LHCN-M2 (cell line): ENCODE results near the gene EFCAB3. TPM values are rescaled to one million over a fixed set of nuclear protein-coding genes. Genes with fewer than 3 reads are reported as not detected.
"Not testable (repeated sequence)": the region's sequence is repeated elsewhere in the genome, so short reads cannot be mapped to it uniquely, and the experiment has no call there.

Experiments used
- DNase-seq: peaks from one replicate; pipeline ENCODE4 v3.0.0-alpha.2; 2012; ENCODE audit warnings: low read depth
- polyA plus RNA-seq: library from polyadenylated mRNA; unstranded; fragments of >200 nt; gene quantifications from one replicate; pipeline ENCODE4 v1.2.1, GENCODE V29; 2012; ENCODE audit warnings: missing spikeins
- total RNA-seq: library from RNA; depleted of rRNA; stranded (reverse); fragments of >200 nt; gene quantifications from 2 replicates; pipeline ENCODE4 v1.2.3, GENCODE V29; 2014; rRNA removed

Gene EFCAB3
- total RNA-seq, result not detected in 2 replicates
- polyA plus RNA-seq, result not detected

DNA sequence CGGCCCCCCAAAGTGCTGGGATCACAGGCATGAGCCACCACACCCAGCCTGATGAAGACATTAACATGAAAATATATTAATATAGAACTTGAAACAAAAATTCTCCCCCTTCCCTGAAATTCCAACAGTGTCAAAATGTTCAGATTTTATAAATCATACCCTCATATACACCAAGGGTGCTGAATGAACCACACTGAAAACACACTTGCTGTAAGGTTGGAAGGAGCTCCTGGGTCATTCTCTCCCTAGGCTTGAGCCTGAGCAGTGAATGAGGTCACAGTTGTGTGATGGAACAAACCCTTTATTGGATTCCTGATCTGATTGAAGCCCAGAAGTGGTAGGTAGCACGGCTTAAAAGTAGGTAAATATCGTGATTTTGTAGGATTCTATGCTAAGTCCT lies at the start of gene EFCAB3:
EFCAB3 (plus strand) TSS at position 301 of the 400 bp plus-strand sequence. CDS start 2,427 bp downstream, outside the sequence.
- no peak for DNase-seq

DNA sequence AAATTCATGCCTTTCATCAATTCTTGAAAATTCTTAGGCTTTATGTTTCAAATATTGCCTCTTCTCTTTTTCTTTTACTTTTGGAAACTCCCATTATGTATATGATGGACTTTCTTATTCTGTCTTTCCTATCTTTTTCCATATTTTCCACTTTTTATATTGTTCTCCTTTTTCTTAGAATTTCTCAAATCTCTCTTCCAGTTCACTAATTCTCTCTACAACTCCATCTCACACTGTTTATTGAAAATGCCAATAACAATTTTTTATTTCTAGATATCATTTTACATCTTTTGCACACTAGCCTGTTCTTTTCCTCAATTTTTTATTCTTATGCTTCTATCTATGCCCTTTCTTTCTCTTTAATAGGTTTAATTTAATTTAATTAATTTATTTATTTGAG lies 43.8 kb upstream of the EFCAB3 start:
- no peak for DNase-seq

DNA sequence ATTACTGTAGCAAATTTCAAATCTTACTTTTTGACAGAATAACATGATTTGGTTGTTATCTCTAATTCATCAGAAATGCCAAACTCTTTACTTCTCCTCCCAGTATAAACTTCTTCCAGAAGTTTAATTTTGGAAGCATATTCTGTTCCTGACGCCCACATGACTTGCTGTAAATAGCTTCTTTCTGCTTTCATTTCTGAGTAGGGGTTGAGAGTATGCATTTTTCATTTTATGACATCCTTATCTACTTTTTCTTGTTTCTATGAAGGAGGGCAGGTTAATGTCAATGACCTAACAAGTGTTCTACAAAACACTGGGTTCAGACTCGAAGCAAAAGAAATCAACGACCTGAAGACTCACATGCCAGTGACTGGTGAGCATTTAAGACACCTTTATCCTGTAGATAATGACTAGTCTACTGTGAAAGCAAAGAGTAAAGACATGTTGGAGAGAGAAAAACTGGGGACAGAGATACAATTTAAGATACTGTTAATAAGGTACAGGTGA lies 36.5 kb upstream of the EFCAB3 start:
- no peak for DNase-seq

DNA sequence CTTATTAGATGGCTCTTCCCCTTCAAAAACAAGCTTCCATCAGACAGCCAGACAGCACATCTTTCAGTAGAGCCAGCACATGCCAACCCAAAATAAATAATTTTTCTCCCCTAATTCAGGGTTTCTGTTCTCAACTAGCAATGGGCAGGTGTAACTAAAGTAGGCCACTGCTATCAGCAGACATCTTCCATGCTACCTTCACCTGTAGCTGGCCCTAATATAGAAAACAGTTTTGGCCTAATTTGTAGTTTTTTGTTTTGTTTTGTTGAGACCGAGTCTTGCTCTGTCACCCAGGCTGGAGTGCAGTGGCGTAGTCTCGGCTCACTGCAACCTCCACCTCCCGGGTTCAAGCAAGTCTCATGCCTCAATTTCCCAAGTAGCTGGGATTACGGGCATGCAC lies 29.2 kb upstream of the EFCAB3 start:
- DNase-seq, result no peak

DNA sequence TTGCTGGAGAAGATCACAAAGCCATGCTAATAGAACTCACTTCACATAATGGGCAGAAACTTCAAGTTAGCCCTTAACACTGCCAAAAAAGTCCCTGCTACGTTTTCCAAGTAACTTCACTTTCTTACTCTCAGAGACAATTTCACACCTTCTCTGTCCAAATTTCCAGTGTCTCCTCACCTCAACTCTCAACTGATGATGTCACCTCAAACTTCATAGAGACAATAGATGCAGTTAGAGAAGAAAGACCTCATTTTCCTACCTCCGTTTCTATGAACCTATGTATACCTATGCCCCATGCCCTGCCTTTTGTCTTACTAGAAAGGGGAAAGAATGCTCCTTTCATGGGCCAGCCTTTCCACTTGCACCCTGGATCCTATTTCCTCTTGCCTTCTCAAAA lies 14.2 kb upstream of the EFCAB3 start:
- DNase-seq, result no peak

DNA sequence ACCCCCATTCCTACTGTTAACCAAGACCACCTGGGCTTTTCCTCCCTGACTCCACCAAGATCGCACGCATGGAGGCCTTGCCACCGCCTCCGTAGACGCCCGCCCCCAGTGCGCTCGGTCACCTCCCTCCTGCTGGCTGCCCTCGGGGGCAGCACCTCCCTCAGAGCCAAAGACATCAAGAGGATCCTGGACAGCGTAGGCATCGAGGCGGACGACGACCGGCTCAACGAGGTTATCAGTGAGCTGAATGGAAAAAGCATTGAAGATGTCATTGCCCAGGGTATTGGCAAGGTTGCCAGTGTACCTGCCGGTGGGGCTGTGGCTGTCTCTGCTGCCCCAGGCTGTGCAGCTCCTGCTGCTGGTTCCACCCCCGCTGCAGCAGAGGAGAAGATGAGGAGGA lies 1.2 kb downstream of the EFCAB3 start:
- DNase-seq, result no peak

DNA sequence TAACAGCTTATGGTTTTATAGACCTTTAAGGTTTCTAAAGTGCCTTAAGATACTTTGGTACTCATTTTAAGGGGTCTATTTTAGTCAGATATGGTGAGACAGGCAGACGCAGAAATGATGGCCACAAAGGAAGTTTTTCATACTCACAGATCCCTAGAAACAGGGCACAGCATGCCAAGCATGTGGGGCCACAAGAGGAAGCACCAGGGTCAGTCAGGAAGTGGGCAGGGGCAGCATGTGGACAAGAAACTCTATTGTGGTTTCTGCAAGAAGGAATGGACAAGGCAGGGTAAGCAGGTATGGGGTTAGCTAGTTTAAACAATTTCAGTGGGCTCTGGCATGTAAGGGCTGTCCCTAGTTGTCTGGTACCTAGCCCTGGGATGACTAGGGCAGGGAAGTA lies 8.5 kb downstream of the EFCAB3 start:
- DNase-seq, result no peak

DNA sequence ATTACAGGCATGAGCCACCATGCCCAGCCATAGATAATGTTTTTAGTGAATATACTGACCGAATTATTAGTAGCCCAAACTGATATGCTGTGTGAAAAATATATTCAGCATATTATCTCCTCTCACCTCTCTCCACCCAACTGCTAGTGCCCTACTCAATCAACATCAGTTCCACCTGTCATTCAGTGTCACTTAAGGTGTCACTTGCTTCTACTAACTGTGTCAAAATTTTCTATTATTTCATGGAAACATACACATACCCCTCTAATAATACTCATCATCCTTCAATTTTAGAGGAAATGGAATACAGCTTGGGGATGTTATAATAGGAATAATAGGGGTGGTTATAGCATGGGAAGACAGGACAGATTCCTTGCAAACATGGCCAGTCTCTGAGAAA lies 12.6 kb downstream of the EFCAB3 start:
- no peak for DNase-seq

DNA sequence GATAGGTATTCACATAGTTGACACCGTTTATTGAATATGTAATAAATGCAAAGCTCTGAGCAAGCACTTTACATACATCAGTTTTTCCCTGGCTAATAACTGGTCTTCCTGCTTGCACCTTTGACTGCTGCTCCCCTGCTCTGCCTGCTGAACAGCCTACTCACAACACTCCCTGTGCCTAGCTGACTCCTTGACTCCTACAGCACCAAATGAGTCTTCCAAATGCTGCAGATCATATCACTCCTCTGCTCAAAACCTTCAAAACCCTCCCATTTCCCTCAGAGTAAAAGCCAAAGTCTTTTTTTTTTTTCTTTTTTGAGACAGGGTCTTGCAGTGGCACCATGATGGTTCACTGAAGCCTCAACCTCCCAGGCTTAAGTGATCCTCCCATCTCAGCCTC lies 18.5 kb downstream of the EFCAB3 start:
- no peak for DNase-seq

DNA sequence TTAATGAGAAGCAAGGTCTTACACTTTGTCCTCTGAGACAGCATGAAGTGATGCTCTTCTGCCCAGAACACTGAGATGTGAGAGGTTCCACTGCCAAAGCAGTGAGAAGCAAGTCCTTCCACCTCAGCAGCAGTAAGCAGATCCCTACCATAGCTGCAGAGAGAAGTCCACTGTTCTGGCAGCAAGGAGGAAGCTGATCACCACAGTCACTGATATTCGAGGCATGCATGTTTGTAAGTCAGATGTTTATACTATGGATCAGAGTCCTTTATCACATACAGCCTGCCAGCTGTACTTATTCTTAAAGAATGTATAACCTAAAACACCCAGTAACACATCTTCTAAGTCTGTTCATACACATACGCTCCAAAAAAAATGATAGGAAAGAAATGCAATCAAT lies 25.1 kb downstream of the EFCAB3 start:
- DNase-seq, result no peak

DNA sequence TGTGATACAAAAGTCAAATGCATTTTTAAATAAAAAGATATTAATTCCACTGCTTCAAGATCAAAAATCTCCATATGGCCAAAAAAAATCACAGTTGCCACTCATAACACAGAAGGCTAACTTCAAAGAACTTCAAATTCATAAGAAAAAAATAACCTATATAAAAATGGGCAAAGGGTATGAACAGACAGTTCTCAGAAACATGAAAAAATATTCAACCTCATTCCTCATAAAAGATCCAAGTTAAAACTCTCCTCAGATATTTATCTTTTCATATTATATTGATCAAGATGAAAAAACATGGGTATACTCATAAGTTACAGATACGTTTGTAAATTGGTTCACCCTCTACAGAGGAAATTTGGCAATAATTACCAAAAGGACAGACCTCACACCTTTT lies 32.7 kb downstream of the EFCAB3 start:
- DNase-seq, result not testable (repeated sequence)

DNA sequence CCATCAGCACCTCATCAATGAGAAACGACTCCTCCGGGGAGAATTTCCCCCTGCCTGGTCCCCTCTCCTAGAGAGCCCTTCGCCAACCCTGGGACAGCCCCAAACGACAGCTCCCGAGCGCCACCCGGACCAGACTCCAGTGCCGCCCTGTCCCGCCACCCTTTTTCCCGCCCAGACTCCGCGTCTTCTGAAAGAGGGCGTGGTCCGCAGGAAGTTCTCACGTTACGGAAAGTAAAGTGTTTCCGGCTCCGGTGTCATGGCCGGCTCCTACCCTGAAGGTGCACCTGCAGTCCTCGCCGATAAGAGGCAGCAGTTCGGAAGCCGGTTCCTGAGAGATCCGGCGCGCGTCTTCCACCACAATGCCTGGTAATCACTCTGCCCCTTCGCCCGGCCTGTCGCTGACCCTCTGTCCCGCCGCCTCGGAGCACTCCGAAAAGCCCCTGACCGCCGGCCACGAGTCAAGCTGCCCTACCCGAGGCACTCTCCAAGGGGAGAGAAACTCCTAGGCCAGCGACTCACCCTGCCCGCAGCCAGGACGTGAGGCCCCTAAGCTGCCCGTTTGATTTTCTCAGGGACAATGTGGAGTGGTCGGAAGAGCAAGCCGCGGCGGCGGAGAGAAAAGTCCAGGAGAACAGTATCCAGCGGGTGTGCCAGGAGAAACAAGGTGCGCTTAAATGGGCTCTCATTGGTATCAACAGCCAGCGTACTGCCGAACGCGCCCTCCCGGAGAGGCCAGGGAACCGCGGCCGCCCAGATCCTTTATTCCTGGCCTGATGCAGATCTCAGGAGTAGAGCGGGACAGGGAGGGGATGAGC lies 43.5 kb downstream of the EFCAB3 start, which contains the start of gene METTL2A:
METTL2A (plus strand) TSS at position 251 of the 815 bp plus-strand sequence; CDS start at position 257, 6 bp downstream.
- DNase-seq, result peak; percentile 84

DNA sequence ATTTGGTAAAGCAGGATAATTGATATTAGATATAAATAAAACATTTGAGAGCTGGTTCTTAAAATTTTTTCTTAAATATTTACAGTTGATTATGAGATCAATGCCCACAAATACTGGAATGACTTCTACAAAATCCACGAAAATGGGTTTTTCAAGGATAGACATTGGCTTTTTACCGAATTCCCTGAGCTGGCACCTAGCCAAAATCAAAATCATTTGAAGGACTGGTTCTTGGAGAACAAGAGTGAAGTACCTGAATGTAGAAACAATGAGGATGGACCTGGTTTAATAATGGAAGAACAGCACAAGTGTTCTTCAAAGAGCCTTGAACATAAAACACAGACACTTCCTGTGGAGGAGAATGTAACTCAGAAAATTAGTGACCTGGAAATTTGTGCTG lies 45.9 kb downstream of the EFCAB3 start:
- not testable (repeated sequence) for DNase-seq

DNA sequence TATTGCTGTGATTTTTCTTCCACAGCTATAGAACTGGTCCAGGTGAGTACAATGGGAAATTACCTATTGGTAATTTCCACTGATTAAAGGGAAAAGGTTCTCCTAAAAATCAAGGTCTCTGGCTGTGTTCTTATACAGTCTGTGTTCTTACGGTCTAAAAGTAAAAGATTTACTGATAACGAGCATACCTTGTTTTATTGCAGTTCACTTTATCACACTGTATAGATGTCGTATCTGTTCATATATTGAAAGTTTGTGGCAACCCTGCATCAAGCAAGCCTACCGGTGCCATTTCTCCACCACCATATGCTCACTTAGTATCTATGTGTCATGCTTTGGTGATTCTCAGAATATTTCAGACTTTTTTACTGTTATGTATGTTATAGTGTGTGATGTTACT lies 54.9 kb downstream of the EFCAB3 start:
- not testable (repeated sequence) for DNase-seq

DNA sequence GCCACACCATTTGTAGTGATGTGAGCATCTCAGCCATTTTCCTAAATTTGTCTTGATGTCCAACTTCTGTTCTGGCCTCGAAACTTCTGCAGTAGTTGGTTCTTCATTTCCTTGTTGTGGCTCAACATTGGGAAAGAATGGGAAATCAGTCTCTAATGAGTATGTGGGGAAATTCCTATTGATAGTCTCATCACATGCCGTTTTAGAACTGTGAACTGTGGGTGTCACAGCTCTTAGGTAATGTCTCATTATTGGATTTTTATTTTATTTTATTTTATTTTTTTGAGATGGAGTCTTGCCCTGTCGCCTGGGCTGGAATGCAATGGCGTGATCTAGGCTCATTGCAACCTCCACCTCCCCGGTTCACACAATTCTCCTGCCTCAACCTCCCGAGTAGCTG lies 60.8 kb downstream of the EFCAB3 start:
- not testable (repeated sequence) for DNase-seq

DNA sequence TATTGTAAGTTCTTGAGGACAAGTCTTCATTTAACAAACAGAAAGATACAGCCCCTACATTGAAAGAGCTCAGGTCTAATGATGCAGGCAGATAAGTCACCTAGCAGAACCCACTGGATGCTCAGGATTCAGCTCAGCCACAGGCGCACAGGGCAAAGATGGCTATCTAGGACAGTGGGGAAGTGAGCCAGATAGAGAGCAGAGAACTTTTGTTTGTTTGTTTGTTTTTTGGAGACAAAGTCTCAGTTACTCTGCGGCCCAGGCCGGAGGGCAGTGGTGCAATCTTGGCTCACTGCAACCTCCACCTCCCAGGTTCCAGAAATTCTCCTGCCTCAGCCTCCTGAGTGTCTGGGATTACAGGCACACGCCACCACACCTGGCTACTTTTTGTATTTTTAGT lies 63.7 kb downstream of the EFCAB3 start:
- DNase-seq, result no peak

DNA sequence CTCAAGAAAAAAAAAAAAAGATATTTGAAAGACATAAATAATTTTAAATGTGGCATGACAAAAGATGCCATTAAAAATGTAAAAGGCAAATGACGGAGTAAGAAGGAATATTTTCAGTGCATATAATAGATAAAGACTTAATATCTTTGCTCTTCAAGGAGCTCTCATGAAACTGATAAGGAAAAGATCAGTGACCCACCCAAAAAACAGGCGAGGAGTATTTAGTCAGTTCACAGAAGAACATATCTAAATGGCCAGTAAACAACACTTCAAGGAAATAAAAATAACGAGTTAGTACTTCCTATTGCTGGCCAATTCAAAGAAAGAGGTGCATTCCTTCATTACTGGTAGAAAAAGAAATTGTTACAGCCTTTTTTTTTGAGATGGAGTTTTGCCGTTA lies 65.4 kb downstream of the EFCAB3 start:
- DNase-seq, result not testable (repeated sequence)

DNA sequence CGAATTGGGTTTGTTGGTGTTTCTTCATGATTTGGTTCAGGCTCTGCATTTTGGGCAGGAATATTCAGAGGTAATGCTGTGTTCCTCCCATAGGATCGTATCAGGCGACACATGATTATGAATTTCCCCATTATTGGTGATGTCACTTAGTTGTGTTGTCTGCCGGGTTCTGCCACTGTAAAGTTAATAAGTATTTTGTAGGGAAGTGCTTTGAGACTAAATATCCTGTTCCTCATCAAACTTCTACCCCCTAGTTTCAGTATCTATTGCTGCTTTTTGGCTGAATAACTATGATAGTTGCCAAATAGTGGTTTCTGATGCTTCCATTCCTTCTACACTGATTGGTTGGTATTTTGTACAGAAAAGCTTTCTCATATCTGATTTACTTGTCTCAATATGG lies 71.8 kb downstream of the EFCAB3 start:
- DNase-seq, result not testable (repeated sequence)

DNA sequence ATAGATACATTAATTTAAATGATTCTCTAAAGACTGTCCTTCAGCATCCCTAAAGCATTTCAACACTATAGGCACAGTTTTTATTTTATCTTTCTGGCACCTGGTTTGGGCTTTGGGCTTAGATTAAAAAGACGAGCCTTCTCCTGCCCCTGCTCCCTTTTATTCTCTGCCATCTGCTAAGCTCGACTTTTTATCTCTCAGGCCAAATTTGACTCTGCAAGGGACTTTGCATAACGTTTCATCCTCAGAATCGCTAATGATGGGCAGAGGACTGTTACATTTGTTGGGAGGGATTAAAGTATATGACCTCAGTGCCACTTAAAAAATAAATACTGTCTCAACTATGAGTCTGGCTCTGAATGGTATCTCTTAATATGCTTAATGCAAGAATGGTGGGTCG lies 72.7 kb downstream of the EFCAB3 start:
- DNase-seq, result not testable (repeated sequence)

DNA sequence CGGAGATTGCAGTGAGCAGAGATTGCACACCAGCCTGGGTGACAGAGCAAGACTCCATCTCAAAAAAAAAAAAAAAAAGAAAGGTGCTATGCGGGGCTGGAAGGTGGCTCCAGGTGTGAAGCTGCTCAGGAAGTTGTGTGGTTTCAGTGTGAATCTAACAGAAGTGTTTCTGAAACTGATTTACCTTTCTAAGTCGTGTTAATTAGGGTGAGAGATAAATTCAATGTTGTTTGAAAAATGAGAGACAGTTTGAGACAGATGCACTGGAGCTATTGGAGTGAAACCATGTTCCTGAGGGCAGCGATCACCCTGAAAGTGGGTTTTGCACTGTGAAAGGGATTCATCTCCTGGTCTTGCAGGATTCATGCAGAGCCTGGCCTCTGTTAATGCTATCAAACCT lies 73.3 kb downstream of the EFCAB3 start:
- DNase-seq, result not testable (repeated sequence)

DNA sequence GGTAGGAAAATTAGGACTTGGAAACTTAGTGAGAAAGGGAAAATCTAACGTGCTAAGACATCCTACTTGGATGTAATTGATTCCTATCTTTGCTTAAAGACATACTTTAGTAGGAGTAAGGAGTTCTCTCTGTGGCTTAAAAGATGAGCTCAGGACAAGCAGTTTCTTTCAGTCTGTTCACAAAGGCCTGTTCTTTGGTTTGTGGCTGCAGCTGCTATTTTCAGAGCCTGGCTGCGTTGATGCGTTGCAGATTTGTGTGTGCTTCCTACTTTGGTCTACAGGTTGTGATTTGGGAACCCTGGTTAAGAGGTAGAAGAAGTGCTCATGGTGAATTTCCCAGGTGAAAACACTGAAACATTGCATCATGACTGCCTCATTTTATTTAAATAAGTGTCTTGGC lies 73.8 kb downstream of the EFCAB3 start:
- DNase-seq, result not testable (repeated sequence)

DNA sequence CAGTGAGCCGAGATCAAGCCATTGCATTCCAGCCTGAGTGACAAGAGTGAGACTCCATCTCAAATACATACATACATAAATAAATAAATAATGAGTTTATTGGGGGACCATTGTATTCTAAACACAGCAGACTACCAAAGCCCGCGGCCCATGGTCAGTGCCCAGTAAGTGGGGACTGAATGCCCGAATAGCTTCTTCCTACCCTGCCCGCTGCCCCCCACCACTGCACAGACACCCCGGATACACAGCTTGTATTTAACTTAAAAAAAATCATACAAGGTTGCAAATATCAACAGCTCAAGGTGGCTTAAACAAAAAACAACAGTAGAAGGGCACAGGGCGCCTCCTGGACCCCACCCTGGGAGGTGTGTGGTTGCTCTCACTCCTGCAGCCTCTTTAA lies 75.7 kb downstream of the EFCAB3 start:
- no peak for DNase-seq

DNA sequence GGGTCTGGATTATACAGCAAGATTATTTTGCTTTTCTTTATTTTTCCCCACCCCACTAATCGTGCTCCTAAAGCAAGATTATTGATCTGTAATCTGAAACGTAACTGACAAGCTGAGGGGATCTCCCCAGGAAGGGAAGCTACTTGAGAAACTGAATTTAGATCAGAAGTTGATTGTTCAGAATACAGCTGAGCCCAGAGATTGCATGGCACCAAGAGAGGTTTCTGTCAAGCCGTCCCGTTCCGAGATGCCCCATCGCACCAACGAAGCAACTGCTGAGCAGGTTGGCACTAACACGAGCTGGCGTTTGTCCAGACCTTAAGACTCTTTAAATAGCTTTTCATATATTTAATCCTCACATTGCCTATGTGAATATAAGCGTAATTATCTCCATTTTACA lies 78.1 kb downstream of the EFCAB3 start:
- not testable (repeated sequence) for DNase-seq
